Trophoblast cell (in vitro differentiated cells and primary cell): ENCODE measurements around the gene P3H3.
"Not testable (repeated sequence)": the region's sequence is repeated elsewhere in the genome, so short reads cannot be mapped to it uniquely, and the experiment has no call there.

Experiments used
- DNase-seq, 2 donors: peaks; one replicate each; pipeline ENCODE4 v3.0.0-alpha.2; 2016
- H2AFZ ChIP-seq: 2 replicates; pipeline ENCODE4 v1.6.1; 2013; ENCODE audit warnings: low read length, moderate library complexity, mild to moderate bottlenecking; ENCODE audit not compliant: insufficient read depth, poor library complexity
- H2AK5ac ChIP-seq: 2 replicates; pipeline ENCODE4 v1.6.1; 2013; ENCODE audit warnings: mild to moderate bottlenecking, low read length
- H2BK120ac ChIP-seq: 2 replicates; pipeline ENCODE4 v1.6.1; 2013; ENCODE audit warnings: low read length, mild to moderate bottlenecking, moderate library complexity; ENCODE audit not compliant: insufficient read depth, poor library complexity
- H2BK12ac ChIP-seq: 2 replicates; pipeline ENCODE4 v1.6.1; 2013; ENCODE audit warnings: mild to moderate bottlenecking, low read length, moderate library complexity
- H2BK5ac ChIP-seq: 2 replicates; pipeline ENCODE4 v1.6.1; 2013; ENCODE audit warnings: low read length, low read depth, moderate library complexity, mild to moderate bottlenecking; ENCODE audit not compliant: poor library complexity
- H3K14ac ChIP-seq: 2 replicates; pipeline ENCODE4 v1.6.1; 2013; ENCODE audit warnings: mild to moderate bottlenecking, low read length
- H3K18ac ChIP-seq: 2 replicates; pipeline ENCODE4 v1.6.1; 2013; ENCODE audit warnings: mild to moderate bottlenecking, low read length
- H3K23ac ChIP-seq: 2 replicates; pipeline ENCODE4 v1.6.1; 2013; ENCODE audit warnings: low read length
- H3K27ac ChIP-seq: 2 replicates; pipeline ENCODE4 v1.5.1; 2013; ENCODE audit warnings: low read depth, mild to moderate bottlenecking, inconsistent platforms, low read length, moderate library complexity
- H3K27me3 ChIP-seq: 2 replicates; pipeline ENCODE4 v1.6.1; 2013; ENCODE audit warnings: inconsistent platforms, mild to moderate bottlenecking, low read length, moderate library complexity; ENCODE audit not compliant: insufficient read depth
- H3K36me3 ChIP-seq, 2 experiments: 1 replicate in 1 of 2; 2 replicates in 1 of 2; pipeline ENCODE4 v1.6.1; 2013; ENCODE audit warnings: low read length in 2 of 2, mild to moderate bottlenecking in 2 of 2, moderate library complexity in 1 of 2; ENCODE audit not compliant: insufficient read depth in 2 of 2, control insufficient read depth in 1 of 2
- H3K4ac ChIP-seq: 2 replicates; pipeline ENCODE4 v1.6.1; 2013; ENCODE audit warnings: low read depth, mild to moderate bottlenecking, low read length, moderate library complexity
- H3K4me1 ChIP-seq, 2 experiments: 1 replicate in 1 of 2; 2 replicates in 1 of 2; pipeline ENCODE4 v1.6.1; 2013; ENCODE audit warnings: low read length in 2 of 2, mild to moderate bottlenecking in 2 of 2, moderate library complexity in 1 of 2; ENCODE audit not compliant: insufficient read depth in 2 of 2, control insufficient read depth in 1 of 2
- H3K4me2 ChIP-seq: 2 replicates; pipeline ENCODE4 v1.6.1; 2013; ENCODE audit warnings: inconsistent platforms, mild to moderate bottlenecking, low read length, moderate library complexity
- H3K4me3 ChIP-seq: 2 replicates; pipeline ENCODE4 v1.5.1; 2013; ENCODE audit warnings: mild to moderate bottlenecking, low read depth, low read length, inconsistent platforms
- H3K79me1 ChIP-seq: one replicate; pipeline ENCODE4 v1.6.1; 2013; ENCODE audit warnings: low read length
- H3K79me2 ChIP-seq: 2 replicates; pipeline ENCODE4 v1.6.1; 2013; ENCODE audit warnings: low read length, mild to moderate bottlenecking; ENCODE audit not compliant: control insufficient read depth, insufficient read depth, poor library complexity
- H3K9ac ChIP-seq: 2 replicates; pipeline ENCODE4 v1.6.1; 2013; ENCODE audit warnings: mild to moderate bottlenecking, low read length
- H3K9me3 ChIP-seq: 2 replicates; pipeline ENCODE4 v1.6.1; 2013; ENCODE audit warnings: low read depth, mild to moderate bottlenecking, control low read depth, inconsistent platforms, low read length; ENCODE audit not compliant: insufficient read depth
- H4K12ac ChIP-seq: 2 replicates; pipeline ENCODE4 v1.6.1; 2013; ENCODE audit warnings: low read depth, mild to moderate bottlenecking, low read length, moderate library complexity
- H4K8ac ChIP-seq: 2 replicates; pipeline ENCODE4 v1.6.1; 2013; ENCODE audit warnings: low read depth, mild to moderate bottlenecking, low read length, moderate library complexity
- H4K91ac ChIP-seq: one replicate; pipeline ENCODE4 v1.6.1; 2013; ENCODE audit warnings: low read depth, mild to moderate bottlenecking, low read length, moderate library complexity
- WGBS: extraction: QIAGEN DNeasy Blood & Tissue Kit; methylation state at CpG from one replicate; pipeline ENCODE4 v1.1.7; 2013; ENCODE audit warnings: missing lambda C conversion rate; ENCODE audit not compliant: insufficient read length, insufficient coverage; ENCODE audit errors: extremely low coverage; 5-methylcytosine and 5-hydroxymethylcytosine counted together

Gene P3H3

DNA sequence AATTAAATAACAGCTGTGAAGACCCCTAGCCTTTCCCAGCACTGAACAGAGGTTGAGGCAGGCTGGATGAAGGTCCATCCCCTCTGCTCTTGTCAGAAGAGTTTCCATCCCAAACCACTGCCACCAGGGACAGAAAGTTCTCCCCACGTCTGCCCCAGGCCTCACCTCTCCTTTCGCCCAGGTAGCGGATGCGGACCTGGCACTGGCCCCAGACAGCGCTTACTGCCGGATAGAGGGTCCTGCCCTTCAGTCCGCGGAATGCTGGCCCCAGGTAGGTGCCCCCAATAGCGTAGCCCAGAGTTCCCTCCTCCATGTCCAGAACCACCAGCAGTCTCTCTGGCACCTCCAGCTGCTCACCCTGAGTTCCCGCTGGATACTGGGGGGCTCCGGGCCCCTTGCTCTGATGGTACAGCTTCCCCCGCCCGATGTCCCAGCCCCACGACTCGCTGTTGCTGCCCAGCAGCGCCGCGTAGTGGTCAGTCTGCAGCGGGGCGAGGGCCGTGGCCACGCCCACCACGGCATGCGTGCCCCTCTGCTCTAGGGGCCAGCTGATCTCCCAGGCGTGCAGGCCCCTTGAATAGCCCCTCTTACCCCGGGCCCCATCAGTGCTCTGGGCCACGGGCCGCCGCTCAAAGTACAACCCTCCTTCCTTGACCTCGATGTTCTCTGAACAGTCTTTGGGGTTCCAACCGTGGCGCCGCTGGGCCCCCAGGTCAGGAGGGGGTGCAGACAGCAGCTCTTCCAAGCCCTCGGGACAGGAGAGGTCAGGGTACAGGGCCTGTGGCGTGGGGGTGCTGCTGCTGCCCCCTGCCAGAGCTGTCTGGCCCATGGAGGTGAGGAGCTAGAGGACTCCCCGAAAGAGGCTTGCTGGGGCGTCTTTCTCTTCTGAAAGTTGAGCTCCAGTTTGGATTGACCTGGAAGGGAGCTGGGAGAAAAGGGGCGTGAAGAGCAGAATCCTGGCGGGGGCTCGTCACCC is 44.2 kb downstream of the P3H3 start:
- peak overlapping the region; percentile 92 for H3K4me2 ChIP-seq
- H3K4me1 ChIP-seq, result peaks cover 14 to 23% of the 10 kb centered on the region in 2 experiments
- H3K36me3 ChIP-seq, result peaks cover 22 to 29% of the 10 kb centered on the region in 2 experiments
- H3K23ac ChIP-seq, result no peak overlapping the region
- H2AK5ac ChIP-seq, result peak overlapping the region; percentile 91
- H4K91ac ChIP-seq, result peak overlapping the region; percentile 53
- H3K4me3 ChIP-seq, result peak overlapping the region; percentile 91
- peak overlapping the region; percentile 60 for H2BK120ac ChIP-seq
- H2BK12ac ChIP-seq, result no peak overlapping the region
- H4K12ac ChIP-seq, result peak overlapping the region; percentile 86
- H3K79me1 ChIP-seq, result peaks cover 18% of the 10 kb centered on the region
- H3K27ac ChIP-seq, result peak overlapping the region; percentile 67
- DNase-seq, result peak; percentile 74 to 86
- H3K27me3 ChIP-seq, result no peaks in the 10 kb centered on the region
- H2AFZ ChIP-seq, result peak overlapping the region; percentile 44
- H3K79me2 ChIP-seq, result peaks cover 20% of the 10 kb centered on the region
- peak overlapping the region; percentile 56 for H4K8ac ChIP-seq
- H3K4ac ChIP-seq, result peak overlapping the region; percentile 72
- peak overlapping the region; percentile 96 for H3K9ac ChIP-seq
- H2BK5ac ChIP-seq, result peak overlapping the region; percentile 45
- peak overlapping the region; percentile 64 for H3K18ac ChIP-seq
- no CpG with 5 or more reads among the region's 40 CpGs for WGBS
- H3K9me3 ChIP-seq, result peaks cover 3% of the 10 kb centered on the region
- peak overlapping the region; percentile 78 for H3K14ac ChIP-seq

DNA sequence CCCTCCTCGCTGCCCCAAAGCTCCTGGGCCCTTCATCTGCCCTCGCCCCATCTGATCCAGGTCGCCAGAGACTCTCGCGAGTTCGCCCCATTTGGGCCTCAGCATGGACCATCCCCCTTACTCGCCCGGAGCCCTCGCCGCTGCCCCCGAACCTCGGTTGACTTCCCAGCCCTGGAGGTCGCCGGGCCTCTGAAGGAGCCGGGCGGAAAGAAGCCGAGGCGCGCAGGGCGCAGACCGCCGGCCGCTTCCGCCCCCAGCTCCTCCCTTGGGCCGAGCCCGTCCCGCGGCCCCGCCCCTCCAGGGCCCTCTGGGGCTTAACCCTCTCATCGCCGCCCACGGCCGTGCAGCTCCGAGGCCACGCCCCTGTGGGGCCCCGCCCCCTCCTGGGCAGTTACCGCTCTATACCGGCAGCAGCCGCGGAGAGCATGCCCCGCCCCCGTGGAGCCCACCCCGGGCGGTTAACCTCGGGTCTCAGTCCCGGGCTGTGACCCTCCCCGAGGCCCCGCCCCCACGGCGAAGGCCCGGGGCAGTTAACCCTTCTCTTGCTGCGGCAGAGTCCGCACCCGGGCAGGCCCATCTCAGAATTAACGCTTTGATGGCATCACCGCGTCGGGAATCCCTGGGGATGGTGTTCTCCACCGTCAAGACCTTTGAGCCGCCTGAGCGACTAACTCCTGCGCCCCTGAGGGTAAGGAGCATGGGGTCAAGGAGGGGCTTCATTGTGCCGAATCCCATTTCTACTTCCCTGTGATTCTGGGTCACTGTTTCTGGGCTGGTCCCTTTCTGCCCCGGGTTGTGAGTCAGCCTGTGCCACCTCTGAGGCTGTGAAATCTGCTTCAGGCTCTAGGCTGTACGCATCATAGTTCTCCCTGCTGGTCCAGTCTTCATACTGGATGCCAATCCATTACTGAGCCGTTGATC is 45.1 kb downstream of the P3H3 start, which contains the start of gene SPSB2:
Gene SPSB2, minus strand, starts transcription at position 210 of the 921 bp plus-strand sequence. CDS start 402 bp downstream, outside the sequence.
- Histone ChIP-seq H3K36me3 (peaks cover 22 to 29% of the 10 kb centered on the region in 2 experiments), H3K27ac (peak within 1 kb of the TSS; percentile 67), H3K79me2 (peaks cover 10% of the 10 kb centered on the region), H2AK5ac (peak within 1 kb of the TSS; percentile 91), H3K4me1 (peaks cover 13 to 21% of the 10 kb centered on the region in 2 experiments), H3K4me2 (peak within 1 kb of the TSS; percentile 92), H4K91ac (peak within 1 kb of the TSS; percentile 77), H3K14ac (peak within 1 kb of the TSS; percentile 78), H3K23ac (no peak within 1 kb of the TSS), H2BK12ac (peak within 1 kb of the TSS; percentile 51), H2BK120ac (peak within 1 kb of the TSS; percentile 72), H3K9me3 (peaks cover 3% of the 10 kb centered on the region), H3K9ac (peak within 1 kb of the TSS; percentile 96), H3K79me1 (peaks cover 11% of the 10 kb centered on the region), H4K12ac (peak within 1 kb of the TSS; percentile 86), H3K27me3 (no peaks in the 10 kb centered on the region), H4K8ac (peak within 1 kb of the TSS; percentile 56), H2AFZ (peak within 1 kb of the TSS; percentile 44), H3K18ac (peak within 1 kb of the TSS; percentile 64), H3K4me3 (peak within 1 kb of the TSS; percentile 91), H3K4ac (peak within 1 kb of the TSS; percentile 72), H2BK5ac (peak within 1 kb of the TSS; percentile 45)
- WGBS, result no CpG with 5 or more reads among the region's 66 CpGs
- DNase-seq, result peak; percentile 98 to 99

DNA sequence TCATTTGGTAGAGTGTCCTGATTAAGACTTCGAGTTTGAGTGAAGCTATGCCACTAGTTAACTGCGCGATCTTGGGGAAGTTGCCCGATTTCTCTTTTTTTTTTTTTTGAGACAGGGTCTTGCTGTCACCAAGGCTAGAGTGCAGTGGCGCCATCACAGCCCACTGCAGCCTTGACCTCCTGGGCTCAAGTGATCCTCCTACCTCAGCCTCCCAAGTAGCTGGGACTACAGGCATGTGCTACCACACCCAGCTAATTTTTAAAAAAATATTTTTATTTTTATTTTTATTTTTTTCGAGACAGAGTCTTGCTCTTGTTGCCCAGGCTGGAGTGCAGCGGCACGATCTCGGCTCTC is 45.8 kb downstream of the P3H3 start:
- H3K79me2 ChIP-seq, H3K9ac ChIP-seq, H4K12ac ChIP-seq, DNase-seq, H3K18ac ChIP-seq, H2AK5ac ChIP-seq, H3K23ac ChIP-seq, H3K4ac ChIP-seq, H3K4me3 ChIP-seq, H3K27me3 ChIP-seq, H3K9me3 ChIP-seq: not testable (repeated sequence)
- peak overlapping the region; percentile 40 for H3K27ac ChIP-seq
- peak overlapping the region; percentile 77 for H4K91ac ChIP-seq
- H3K79me1 ChIP-seq, result peaks cover 11% of the 10 kb centered on the region
- peak overlapping the region; percentile 5 for H2AFZ ChIP-seq
- peaks cover 7 to 15% of the 10 kb centered on the region in 2 experiments for H3K4me1 ChIP-seq
- WGBS, result no CpG with 5 or more reads among the region's 9 CpGs
- peak overlapping the region; percentile 51 for H2BK12ac ChIP-seq
- H3K4me2 ChIP-seq, result peak overlapping the region; percentile 76
- H3K36me3 ChIP-seq, result peaks cover 22 to 26% of the 10 kb centered on the region in 2 experiments
- H2BK5ac ChIP-seq, result peak overlapping the region; percentile 1
- peak overlapping the region; percentile 72 for H2BK120ac ChIP-seq
- H4K8ac ChIP-seq, result peak overlapping the region; percentile 43
- H3K14ac ChIP-seq, result peak overlapping the region; percentile 5

DNA sequence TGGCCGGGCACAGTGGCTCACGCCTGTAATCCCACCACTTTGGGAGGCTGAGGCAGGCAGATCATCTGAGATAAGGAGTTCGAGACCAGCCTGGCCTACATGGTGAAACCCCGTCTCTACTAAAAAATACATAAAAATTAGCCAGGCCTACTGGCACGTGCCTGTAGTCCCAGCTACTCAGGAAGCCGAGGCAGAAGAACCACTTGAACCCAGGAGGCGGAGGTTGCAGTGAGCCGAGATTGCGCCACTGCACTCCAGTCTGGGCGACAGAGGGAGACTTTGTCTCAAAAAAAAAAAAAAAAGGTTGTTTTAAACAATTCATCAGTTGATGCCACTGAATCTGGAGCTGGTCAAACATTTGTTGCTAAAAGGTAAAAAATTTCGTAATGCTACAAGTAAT is 51.6 kb downstream of the P3H3 start:
- H3K27ac ChIP-seq, H2AFZ ChIP-seq, H2BK12ac ChIP-seq, H3K4me1 ChIP-seq, H2BK5ac ChIP-seq, H3K4ac ChIP-seq, H3K14ac ChIP-seq, H3K27me3 ChIP-seq, H3K18ac ChIP-seq, H4K12ac ChIP-seq, H3K4me3 ChIP-seq, DNase-seq, H2AK5ac ChIP-seq, H3K79me1 ChIP-seq, H3K23ac ChIP-seq, H2BK120ac ChIP-seq, H4K91ac ChIP-seq, H4K8ac ChIP-seq, H3K9me3 ChIP-seq, H3K79me2 ChIP-seq, H3K4me2 ChIP-seq, H3K36me3 ChIP-seq, H3K9ac ChIP-seq: not testable (repeated sequence)
- no CpG with 5 or more reads among the region's 11 CpGs for WGBS
